Measurements from ENCODE around the gene STX16.
A peak's percentile ranks its signal among the peaks of the same experiment; 100 is the strongest.

The STX16 gene

GRCh38 chr20:58651559-58651945 is 469 bp downstream of the STX16 start:
- DNase-seq (ENCODE audit: extremely low read depth, low read depth) = no peak
- no peak for TF ChIP-seq CTCF (IDR thresholded peaks at IDR 0.05; ENCODE audit: low read depth, low read length)

GRCh38 chr20:58651946-58652605 is 993 bp downstream of the STX16 start:
- no peak; the same call in 1 of the 2 replicates for TF ChIP-seq CTCF (IDR thresholded peaks at IDR 0.05; ENCODE audit: low read depth, low read length)
- DNase-seq (ENCODE audit: extremely low read depth, low read depth) = peak; percentile 32

- DNase-seq (ENCODE audit: extremely low read depth, low read depth) = no peak
- TF ChIP-seq CTCF (IDR thresholded peaks at IDR 0.05; ENCODE audit: low read depth, low read length) = no peak
Measured at GRCh38 chr20:58652606-58653294, 1.7 kb downstream of the STX16 start.

GRCh38 chr20:58654337-58654736 is 3.3 kb downstream of the STX16 start:
- TF ChIP-seq CTCF (IDR thresholded peaks at IDR 0.05; ENCODE audit: low read depth, low read length) = no peak
- DNase-seq (ENCODE audit: extremely low read depth, low read depth) = no peak

- no peak for TF ChIP-seq CTCF (IDR thresholded peaks at IDR 0.05; ENCODE audit: low read depth, low read length)
- DNase-seq (ENCODE audit: extremely low read depth, low read depth) = no peak
Measured at GRCh38 chr20:58655328-58656107, 4.4 kb downstream of the STX16 start.

- no peak for TF ChIP-seq CTCF (IDR thresholded peaks at IDR 0.05; ENCODE audit: low read depth, low read length)
- no peak for DNase-seq (ENCODE audit: extremely low read depth, low read depth)
Measured at GRCh38 chr20:58656831-58657230, 5.7 kb downstream of the STX16 start.

GRCh38 chr20:58657262-58657661 is 6.2 kb downstream of the STX16 start:
- DNase-seq (ENCODE audit: extremely low read depth, low read depth) = no peak
- no peak for TF ChIP-seq CTCF (IDR thresholded peaks at IDR 0.05; ENCODE audit: low read depth, low read length)
